GM21825 (cell line): ENCODE results near the gene PSD4.

Source experiments
- ATAC-seq: cut with Tn5 transposase; IDR thresholded peaks from one replicate; pipeline ENCODE4 v1.9.1; 2021; ENCODE audit warnings: mild to moderate bottlenecking, moderate library complexity; ENCODE audit not compliant: unreplicated experiment

The PSD4 gene

DNA sequence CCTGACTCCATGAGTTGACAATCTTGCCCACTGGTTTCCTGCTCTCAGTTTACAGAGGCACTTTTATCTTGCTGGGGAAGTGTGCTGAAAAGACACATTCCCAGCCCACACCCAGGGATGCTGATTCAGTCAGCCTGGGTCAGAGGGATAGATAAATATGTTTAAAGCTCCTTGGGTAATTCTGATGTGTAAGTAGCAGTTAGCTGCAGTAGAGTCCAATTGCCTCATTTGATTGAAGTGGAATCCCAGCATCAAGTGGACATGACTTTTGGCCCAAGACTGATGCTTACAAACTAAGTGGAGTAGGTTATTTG, 29.4 kb downstream of the PSD4 start:
- no peak for ATAC-seq

DNA sequence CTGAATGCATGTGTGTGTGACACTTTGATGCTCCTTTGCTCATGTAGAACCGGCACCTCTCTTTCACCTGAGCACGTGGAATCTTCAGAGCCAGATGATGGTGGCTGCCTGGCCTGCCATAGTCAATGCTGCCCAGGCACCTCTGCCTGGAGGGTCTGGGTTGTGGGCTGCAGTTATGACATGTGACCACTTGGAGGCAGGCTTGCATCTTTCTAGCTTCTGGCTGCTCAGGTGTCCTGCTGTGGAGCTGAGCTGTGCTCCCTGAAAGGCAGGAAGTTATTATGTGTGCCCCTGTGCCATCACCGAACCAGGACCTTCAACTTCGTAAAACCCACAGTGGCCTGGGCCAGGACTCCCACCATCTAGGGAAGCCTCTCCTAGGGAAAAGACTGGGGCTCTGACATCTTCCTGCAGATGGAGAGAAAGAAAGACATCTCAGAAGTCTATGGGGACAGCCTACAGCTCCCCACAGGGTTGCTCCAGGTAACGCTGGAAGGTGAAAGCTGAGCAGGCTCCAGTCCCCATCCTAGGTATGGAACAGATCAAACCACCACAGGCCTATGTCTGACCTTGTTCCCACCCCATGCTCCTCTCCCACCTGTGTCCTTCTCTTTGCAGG, 30.2 kb downstream of the PSD4 start:
- ATAC-seq: peak; percentile 70

DNA sequence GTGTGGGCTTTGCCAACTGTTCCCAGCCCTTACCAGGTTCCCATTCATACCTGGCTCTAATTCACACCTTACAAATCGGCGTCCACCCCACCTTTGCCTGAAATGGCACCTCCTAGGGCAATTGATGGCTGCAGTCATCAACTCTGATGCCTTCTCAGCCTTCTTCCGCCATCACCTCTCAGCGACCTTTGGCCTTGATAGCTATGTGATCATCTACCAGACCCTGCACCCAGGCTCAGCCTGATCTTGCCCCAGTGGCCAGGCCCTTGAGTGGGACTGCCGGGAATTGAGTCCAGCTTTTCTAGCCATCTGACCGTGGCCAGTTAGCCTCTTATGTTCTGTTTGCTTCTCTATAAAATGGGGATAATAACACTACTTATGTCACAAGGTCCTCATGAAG, 32.5 kb downstream of the PSD4 start:
- no peak for ATAC-seq

DNA sequence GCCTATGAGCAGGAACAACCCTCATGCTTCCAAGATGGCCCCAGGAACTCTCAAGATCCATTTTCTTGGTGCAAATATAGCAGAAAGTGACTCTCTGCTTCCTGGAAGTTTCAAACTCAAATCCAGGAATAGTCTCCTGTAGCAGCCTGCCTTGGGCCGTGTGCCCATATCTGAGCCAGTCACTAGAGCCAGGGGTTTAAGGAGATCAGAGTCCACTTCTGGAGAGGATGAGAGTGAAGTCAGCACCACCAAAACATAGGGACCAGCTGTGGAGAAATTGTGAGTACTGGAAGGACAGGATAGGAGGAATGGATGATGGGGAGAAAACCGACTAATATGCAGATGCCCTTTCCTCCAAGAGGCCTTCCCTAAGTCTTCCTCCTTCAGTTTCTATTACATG, 33.2 kb downstream of the PSD4 start:
- ATAC-seq: no peak

DNA sequence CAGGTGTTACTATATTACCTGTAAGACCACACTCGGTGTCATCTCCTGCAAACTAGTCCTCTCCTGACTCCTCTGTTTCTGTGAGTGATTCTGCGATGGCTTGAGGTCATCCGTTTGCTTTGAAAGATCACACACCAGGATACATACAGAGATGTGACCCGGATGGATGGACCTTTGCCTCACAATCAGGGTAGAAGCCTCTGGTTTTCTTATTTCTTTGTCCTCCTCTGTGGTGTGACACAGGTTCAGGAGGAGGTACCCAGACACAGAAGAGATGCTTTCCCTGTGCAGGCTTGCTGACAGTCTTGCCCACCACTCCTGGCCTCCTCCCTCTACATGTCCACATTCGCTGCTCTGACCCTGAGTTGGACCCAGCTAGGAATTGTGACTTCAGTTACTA, 34.6 kb downstream of the PSD4 start:
- ATAC-seq: no peak

DNA sequence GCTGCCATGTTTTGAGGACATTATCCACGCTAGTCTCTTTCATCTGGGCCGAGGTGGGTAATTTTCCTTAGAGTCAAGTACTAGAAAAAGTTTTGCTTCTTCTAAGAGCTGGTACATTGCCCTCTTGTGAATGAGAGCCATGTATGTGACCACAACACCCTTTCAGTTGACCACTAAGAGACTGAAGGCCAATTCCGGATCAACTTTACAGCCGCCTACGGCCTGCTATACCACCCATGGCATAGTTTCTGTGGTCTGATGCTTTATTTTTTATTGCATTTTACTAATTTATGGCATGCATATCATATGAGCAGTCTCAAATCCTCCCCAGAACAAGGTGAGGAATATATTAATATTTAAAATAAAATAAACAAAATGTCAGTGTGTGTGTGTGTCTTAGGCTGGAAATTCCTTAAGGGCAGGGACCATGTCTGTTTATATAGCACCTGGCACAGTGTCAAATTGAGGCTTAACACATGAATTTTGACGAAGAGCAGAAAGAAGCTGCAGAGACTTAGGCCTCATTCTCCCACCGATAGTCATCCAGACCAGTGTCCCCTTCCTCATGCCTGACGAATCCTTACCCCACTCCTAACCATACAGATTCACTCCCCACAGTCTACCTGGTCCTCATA, 35.4 kb downstream of the PSD4 start:
- no peak for ATAC-seq

DNA sequence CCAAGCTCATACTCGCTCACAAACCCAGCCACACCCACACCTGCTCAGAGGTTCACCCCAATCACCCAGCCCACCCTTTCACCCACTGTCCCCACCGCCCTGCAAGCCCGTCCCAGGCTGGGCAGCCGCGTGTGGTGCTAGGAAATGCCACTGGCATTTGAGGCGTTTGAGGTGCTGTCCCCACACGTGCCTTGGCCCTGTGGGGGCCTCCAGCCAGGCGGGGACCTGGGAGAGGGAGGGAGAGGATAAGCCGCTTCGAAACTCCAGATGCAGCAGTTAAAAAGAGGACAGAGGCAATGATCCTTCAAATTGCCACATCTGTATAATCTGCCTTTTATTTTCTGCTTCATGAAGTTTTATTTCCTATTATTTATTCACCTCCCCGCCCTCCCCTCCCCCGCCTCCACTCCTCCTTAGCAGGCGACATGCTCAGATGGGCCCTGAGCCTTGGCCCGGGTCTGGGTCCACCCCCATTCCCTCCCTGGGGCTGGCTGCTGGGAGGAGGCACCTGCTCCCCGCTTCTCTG, 35.9 kb downstream of the PSD4 start:
- no peak for ATAC-seq

DNA sequence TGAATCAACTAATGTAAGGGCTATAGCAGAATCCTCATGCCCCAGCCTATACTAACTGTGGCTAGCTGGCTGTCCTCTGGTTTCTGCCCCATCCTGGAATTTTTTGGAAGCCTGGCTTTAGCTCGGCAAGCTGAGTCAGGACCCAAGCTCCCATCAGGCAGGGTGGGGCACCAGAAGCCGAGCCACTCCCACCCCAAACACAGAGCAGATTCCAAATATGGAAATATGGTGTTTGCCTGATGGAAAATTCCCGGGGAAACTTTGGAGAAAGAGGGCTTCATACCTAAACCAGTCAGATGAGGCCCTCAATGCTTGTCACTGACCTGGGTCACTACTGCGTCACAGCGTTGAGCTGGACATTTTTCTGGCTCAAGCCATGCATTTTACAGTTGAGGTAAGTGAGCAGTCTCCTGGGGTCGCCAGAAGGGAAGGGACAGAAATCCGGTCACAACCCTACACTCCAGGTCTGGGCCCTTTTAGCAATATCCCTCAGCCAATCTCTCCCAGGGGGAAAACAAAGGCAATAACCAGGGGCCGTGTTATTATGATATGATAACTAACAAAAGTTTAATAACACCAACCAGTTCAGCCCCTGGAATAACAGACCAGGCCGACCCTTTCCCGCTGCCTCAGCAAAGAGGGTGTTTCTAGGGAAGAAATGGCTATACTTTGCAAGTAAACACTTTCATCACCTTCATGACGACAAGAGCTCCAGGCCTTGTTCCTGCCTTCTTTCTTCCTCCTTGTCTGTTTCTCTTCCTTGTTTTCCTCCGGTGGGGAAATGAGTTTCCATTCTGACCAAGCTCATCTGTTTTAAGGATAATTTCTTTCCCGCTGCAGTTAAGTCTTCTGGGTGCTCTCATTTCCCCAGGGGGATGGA, 37.7 kb downstream of the PSD4 start:
- no peak for ATAC-seq

DNA sequence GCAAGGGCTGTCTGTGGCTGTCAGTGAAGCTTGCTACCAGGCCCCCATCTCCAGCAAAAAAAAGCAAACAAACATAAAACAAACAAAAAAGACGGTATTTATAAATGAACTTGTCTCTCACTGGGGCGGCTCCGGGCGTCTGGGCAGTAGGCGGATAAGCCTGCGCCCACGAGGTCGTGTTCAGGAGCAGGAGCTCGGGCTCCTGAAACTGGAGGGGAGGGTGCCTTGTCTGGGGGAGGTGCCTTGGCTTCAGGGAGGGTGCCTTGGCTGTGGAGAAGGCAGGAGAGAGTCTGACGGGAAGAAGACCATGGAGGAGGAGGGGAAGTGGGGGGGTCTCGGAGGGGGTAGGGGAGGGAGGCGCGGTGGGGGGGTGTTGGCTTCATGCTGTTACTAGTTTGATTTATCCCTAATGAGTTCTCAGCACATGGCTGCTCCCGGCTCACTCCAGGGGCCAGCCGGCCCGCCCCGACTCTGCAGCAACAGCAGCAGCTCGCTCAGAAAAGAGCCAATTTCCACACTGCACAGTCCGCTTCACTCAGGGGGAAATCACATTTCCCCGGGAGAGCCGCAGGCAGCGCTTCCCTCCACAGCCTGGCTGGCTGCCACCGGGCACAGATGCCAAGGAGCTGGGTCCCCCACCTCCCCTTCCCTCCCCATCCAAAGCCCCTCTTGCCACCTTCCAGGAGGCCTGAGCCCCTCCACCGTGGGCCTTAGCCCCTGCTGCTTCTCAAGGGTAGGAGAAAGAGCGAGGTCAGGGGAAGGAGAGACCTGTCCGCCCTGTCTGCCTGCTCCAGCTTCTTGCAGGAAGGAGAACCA, 38.7 kb downstream of the PSD4 start:
- no peak for ATAC-seq

DNA sequence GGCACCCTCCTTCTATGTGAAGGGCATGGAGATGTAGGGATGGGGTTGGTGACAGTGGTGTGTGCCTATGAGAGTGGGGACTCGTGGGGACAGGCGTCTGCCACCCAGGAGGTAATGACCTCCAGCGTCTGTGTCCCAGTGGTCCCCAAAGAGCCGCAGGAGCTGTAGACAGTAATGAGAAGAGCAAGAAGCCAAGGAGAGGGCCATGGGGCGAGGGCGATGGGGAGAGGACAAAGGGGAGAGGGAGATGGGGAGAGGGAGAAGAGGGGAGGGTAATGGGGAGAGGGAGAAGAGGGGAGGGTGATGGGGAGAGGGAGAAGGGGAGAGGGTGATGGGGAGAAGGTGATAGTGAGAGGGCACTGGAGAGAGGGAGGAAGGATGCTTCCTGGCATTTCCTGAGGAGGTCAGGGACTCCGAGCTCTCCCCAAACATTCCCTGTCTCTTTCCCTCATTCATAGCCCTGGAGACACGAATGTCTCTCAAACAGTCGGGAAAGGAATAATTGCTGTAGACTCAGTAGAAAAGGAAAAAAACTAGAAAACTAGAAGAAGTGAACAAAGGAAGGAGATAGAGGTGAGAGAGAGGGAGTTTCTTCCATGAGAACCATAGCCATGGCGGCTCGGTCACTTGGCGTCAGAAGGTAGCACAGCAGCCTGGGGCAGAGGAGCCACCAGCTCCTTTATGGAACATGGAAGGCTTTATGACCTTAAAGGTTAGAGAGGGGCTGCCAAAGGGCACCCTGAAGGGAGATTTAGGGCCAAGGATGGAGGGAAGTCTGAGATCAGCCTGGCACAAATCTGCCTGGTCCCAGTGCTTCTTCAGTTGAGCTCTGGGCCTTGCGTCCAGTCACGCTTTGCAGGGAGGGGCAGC, 39.5 kb downstream of the PSD4 start:
- ATAC-seq: no peak

DNA sequence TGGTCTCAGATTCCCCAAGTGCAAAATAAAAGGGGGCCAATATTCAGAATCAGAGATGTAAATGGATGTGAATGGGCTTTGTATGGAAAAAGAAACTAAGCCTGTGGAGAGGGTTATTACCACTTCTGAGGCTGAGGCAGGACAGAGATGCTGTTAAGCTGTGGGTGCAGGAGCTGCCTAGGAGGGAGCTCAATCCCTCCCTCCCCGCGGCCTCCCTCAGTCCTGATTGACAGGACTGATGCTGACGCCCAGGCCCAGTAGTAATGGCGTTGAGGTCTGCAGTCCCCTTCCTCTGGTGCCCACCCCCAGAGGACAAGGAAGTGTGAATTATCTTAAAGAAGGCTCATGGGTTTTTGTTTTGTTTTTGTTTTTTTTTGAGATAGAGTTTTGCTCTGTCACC, 40.4 kb downstream of the PSD4 start:
- ATAC-seq: no peak

DNA sequence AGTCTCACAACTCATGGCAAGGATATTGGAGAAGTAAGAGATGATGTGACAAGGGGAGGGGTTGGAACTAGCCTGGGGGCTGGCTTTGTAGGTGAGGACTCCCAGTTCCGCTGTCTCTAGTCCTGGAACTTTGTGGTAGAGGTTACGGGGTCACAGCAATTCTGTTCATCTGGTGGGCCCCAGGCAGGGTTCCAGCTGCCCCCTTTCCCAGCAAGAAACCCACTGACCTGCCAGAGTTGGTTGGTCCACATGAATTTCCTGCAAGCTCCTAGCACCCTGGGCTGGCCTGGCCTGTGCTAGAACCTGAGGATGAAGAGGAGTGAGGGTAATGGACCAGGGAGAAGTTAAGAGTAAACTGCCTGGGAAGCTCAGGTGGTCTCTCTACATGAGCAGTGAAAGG, 41.3 kb downstream of the PSD4 start:
- no peak for ATAC-seq

DNA sequence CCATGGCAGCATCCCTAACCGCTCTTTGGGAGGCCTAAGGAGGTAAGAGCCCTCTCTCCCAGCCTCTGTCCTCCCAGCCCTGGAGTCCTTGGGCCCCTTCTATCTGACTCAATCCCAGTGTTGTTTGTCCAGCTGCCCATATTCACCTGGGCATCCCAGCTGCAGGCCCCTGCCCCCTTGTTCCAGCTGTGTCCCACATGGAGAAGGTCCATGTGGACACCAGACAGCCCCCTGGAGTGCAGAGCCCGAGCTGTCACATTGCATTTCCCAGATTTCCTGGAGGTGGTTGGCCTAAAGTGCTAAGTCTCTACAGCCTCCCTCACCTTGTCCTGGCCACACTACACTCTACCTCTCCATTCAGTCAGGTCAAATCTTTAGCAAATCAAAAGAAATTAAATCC, 42.5 kb downstream of the PSD4 start:
- no peak for ATAC-seq

DNA sequence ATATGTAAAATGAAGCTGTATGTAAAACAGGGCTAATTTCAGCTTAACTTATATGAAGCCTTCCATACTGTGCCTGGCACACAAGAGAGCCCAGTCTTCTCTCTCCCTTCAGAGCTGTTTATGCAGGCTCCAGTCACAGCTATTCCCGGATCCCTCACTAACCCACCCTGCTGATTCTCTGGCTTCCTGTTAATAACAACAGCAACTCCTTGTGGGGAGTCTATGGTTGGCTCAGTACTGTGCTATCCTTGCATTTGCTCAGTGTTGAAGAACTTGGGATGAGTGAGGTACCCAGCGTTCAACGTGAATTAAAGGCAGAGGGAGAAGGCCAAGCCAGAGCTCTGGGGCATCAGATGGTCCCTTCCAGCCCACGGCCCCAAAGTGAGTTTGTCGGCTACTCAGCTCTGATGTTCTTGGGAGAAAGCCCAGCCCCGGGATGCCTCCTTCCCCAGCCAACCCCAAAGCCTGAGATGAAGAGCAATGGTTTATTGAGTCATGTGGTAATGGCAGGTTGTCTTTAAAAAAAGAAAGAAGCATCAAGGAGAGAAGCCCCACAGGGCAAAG, 43.2 kb downstream of the PSD4 start:
- ATAC-seq: no peak

DNA sequence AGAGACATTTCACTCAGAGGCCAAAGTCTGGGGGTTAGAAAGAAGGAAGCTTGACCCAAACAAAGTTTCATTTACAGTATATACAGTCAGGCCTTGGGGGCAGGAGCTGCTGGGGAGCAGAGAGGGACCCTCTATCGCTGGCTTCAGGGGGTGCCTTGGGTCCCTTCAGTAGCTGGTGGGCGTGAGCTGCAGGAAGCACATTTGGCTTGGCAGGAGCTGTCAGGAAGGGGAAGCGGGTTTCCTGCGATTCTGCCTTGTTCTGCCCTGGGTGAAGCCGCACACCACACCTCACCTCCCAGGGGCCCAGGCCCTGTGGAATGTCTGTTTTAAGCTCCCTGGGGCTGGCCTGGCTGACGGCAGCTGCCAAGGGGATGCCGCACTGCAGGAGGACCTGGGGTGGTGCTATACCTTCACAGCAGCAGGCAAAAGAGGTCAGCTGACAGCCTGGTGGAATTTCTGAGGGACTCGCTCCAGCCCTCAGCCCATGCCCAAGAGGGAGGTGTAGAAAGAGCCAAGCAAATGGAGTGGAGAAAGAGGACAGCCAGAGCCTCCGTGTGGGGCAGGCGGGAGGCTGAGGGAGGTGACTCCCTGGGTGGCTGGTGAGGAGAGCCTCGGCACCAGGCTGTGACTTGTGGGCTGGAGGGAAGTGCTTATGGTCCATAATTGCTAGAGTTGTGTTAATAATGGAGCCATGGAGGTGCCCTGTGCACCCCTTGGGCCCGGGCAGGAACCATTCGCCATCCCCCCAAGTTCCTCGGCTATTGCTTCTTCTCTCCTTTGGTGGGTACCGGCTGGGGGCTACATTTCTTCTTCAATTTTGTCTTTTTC, 43.9 kb downstream of the PSD4 start:
- no peak for ATAC-seq

DNA sequence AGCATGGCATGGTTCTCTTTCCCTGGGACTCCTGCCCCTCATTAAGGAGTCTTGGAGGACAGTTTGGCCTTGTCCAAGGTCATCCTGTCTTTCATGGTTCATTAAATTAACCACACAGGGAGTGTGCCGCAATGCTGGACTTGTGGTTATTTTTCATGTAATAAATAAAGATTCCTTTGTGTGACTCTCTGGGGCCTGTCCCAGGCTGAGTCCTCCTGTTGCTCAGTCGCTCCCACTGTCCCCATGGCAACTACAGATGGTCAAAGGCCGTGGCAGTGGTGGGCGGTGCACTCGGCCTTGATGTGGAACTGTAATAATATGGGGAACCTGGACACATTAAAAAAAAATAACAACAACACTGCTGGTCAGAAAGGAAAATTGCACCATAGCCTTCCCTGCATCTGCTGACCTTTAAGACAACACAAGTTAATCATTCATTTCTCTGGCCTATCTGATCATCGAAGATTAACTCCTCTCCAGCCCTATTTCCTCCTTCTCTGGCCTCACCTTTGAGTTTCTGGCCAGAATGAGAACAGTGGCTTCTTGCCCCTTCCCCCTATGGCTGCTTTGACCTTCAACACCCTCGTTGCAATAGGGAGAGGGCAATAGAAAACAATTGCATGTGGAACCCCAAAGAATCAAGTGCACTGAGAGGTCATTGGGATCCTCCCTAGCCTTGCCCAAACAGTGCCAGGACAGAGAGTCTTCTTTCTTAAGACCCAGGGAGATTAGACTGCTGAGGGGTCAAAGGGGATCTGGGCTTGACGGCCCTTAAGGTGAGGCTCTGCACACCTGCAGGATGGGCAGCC, 44.7 kb downstream of the PSD4 start:
- no peak for ATAC-seq

DNA sequence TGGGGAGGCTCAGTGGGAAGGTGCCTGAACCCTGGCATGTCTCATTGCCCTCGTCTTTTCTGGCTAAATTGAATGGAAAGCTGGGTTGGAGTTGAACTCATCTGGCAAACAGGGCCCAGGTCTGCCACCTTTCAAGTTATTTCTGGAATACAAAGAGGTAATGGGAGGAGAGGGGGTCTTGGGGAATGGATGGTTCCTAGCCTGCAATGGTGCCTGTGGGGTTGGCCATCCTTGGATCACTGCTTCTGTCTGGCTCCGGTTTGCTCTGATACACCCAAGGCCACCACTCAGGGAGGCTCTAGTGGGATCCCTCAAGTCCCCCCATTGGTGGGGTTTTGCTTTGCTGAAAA, 45.3 kb downstream of the PSD4 start:
- ATAC-seq: no peak

DNA sequence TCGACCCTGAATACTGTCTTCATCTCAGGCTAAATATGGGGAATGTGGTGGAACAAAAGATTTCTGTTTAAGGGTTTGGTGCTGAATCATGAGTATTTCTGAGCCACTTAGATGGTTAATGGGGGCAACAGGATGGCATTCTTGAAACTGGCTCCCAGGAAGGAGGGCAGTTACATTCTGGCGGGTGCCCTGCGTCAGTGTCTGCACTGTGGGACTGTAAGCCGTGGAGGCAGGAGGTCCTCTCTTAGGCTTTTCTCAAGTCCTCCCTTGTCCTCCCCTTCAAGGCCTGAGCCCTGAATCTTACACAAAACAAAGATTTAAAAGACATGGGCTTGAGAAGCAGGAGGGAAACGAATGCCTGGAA, 45.7 kb downstream of the PSD4 start:
- ATAC-seq: no peak
